GM23338 (cell line): ENCODE data around the gene SLC50A1. TPM values are rescaled to one million over a fixed set of nuclear protein-coding genes. Genes with fewer than 3 reads are reported as not detected.
A peak's percentile ranks its signal among the peaks of the same experiment; 100 is the strongest.

Experiments
- ATAC-seq: fragments of 200-7000 bp; cut with Tn5 transposase; 3 replicates; pipeline ENCODE4 v1.9.1; 2020
- DNase-seq: peaks from one replicate; pipeline ENCODE4 v3.0.0-alpha.2; 2015; ENCODE audit warnings: low spot score
- H2AFZ ChIP-seq: fragments of 200-600 bp; sonication (generic); 2 replicates; pipeline ENCODE4 v1.8.0; 2016; ENCODE audit warnings: antibody characterized with exemption, mild to moderate bottlenecking, moderate library complexity
- H3F3A ChIP-seq: fragments of 200-600 bp; sonication (generic); replicated peaks from 2 replicates; pipeline ENCODE4 v1.8.0; 2017; ENCODE audit warnings: antibody characterized with exemption, mixed run types, low read depth
- H3K27ac ChIP-seq: fragments of 200-600 bp; sonication (generic); 2 replicates; pipeline ENCODE4 v1.6.1; 2016; ENCODE audit warnings: low read depth
- H3K27me3 ChIP-seq: fragments of 200-600 bp; sonication (generic); 2 replicates; pipeline ENCODE4 v1.8.0; 2016; ENCODE audit warnings: mild to moderate bottlenecking, mixed run types, moderate library complexity; ENCODE audit not compliant: insufficient read depth
- H3K36me3 ChIP-seq: fragments of 200-600 bp; sonication (generic); 2 replicates; pipeline ENCODE4 v1.8.0; 2016; ENCODE audit warnings: mild to moderate bottlenecking; ENCODE audit not compliant: insufficient read depth
- H3K4me1 ChIP-seq: fragments of 200-600 bp; sonication (generic); 2 replicates; pipeline ENCODE4 v1.8.0; 2016; ENCODE audit warnings: mild to moderate bottlenecking, moderate library complexity; ENCODE audit not compliant: insufficient read depth
- H3K4me2 ChIP-seq: fragments of 200-600 bp; sonication (generic); 2 replicates; pipeline ENCODE4 v1.7.1; 2017; ENCODE audit warnings: mixed run types
- H3K4me3 ChIP-seq: fragments of 200-600 bp; sonication (generic); 2 replicates; pipeline ENCODE4 v1.6.1; 2016; ENCODE audit warnings: mixed run types
- H3K79me2 ChIP-seq: fragments of 200-600 bp; sonication (generic); replicated peaks from 2 replicates; pipeline ENCODE4 v1.8.0; 2017; ENCODE audit warnings: mild to moderate bottlenecking; ENCODE audit not compliant: insufficient read depth
- H3K9me2 ChIP-seq: fragments of 200-600 bp; sonication (generic); 2 replicates; pipeline ENCODE4 v1.8.0; 2017; ENCODE audit not compliant: insufficient read depth
- H4K20me1 ChIP-seq: fragments of 200-600 bp; sonication (generic); replicated peaks from 2 replicates; pipeline ENCODE4 v1.8.0; 2017; ENCODE audit warnings: mild to moderate bottlenecking; ENCODE audit not compliant: insufficient read depth
- H3K27ac Mint-ChIP-seq: 2 replicates; pipeline ENCODE4 v1.8.0; 2020; ENCODE audit warnings: inconsistent platforms, mild to moderate bottlenecking, moderate library complexity, mixed read lengths
- H3K27me3 Mint-ChIP-seq: 3 replicates; pipeline ENCODE4 v1.8.0; 2022; ENCODE audit warnings: low read depth, mild to moderate bottlenecking, moderate library complexity, mixed read lengths, inconsistent platforms; ENCODE audit not compliant: insufficient read depth, poor library complexity
- H3K36me3 Mint-ChIP-seq: 3 replicates; pipeline ENCODE4 v1.8.0; 2021; ENCODE audit warnings: low read depth, mild to moderate bottlenecking, inconsistent platforms, moderate library complexity, mixed read lengths
- H3K4me1 Mint-ChIP-seq: 3 replicates; pipeline ENCODE4 v1.8.0; 2020; ENCODE audit warnings: mild to moderate bottlenecking, inconsistent platforms, mixed read lengths
- H3K4me3 Mint-ChIP-seq: 3 replicates; pipeline ENCODE4 v1.8.0; 2021; ENCODE audit warnings: moderate library complexity, mild to moderate bottlenecking, inconsistent platforms, mixed read lengths
- H3K9me3 Mint-ChIP-seq: 3 replicates; pipeline ENCODE4 v1.8.0; 2020; ENCODE audit warnings: moderate library complexity, mild to moderate bottlenecking, inconsistent platforms, mixed read lengths
- CREB1 ChIP-seq: fragments of 250-450 bp; sonication (Bioruptor Pico); IDR thresholded peaks from 2 replicates; pipeline ENCODE4 v1.5.0; 2020; ENCODE audit warnings: low read depth, mild to moderate bottlenecking, moderate library complexity
- CTCF ChIP-seq, 2 experiments: fragments of 200-600 bp in 1 of 2; sonication (generic) in 1 of 2; conservative IDR thresholded peaks; 2 replicates each; pipeline versions ENCODE4 v1.5.1 to v1.6.1; 2016 to 2017; ENCODE audit warnings: antibody characterized with exemption in 2 of 2, low read depth in 2 of 2, mild to moderate bottlenecking in 2 of 2, moderate library complexity in 1 of 2
- ETS1 ChIP-seq: IDR thresholded peaks from 2 replicates; pipeline ENCODE4 v1.6.1; 2016; ENCODE audit warnings: antibody characterized with exemption
- EZH2 ChIP-seq: fragments of 200-600 bp; sonication (generic); IDR thresholded peaks from one replicate; pipeline ENCODE4 v1.8.0; 2017; ENCODE audit warnings: antibody characterized with exemption, mild to moderate bottlenecking, low read depth; ENCODE audit not compliant: unreplicated experiment
- EZH2phosphoT487 ChIP-seq: fragments of 200-600 bp; sonication (generic); IDR thresholded peaks from one replicate; pipeline ENCODE4 v1.8.1; 2018; ENCODE audit warnings: antibody characterized with exemption; ENCODE audit not compliant: unreplicated experiment
- JUNB ChIP-seq: IDR thresholded peaks from one replicate; pipeline ENCODE4 v1.6.1; 2016; ENCODE audit warnings: antibody characterized with exemption; ENCODE audit not compliant: unreplicated experiment
- NANOG ChIP-seq: IDR thresholded peaks from 2 replicates; pipeline ENCODE4 v1.6.1; 2016; ENCODE audit warnings: antibody characterized with exemption, borderline replicate concordance
- POLR2AphosphoS5 ChIP-seq: IDR thresholded peaks from 2 replicates; pipeline ENCODE4 v1.6.1; 2016; ENCODE audit warnings: antibody characterized with exemption, low read depth
- REST ChIP-seq: IDR thresholded peaks from one replicate; pipeline ENCODE4 v1.6.1; 2018; ENCODE audit warnings: antibody characterized with exemption; ENCODE audit not compliant: unreplicated experiment
- STAT1 ChIP-seq: IDR thresholded peaks from one replicate; pipeline ENCODE4 v1.6.1; 2016; ENCODE audit warnings: antibody characterized with exemption; ENCODE audit not compliant: unreplicated experiment
- ZNF114 ChIP-seq: fragments of 250-450 bp; sonication (Bioruptor Pico); IDR thresholded peaks from 2 replicates; pipeline ENCODE4 v1.5.0; 2020; ENCODE audit warnings: mild to moderate bottlenecking, moderate library complexity
- ZNF331 ChIP-seq: fragments of 250-450 bp; sonication (Bioruptor Pico); IDR thresholded peaks from 2 replicates; pipeline ENCODE4 v1.5.0; 2020; ENCODE audit warnings: low read depth, mild to moderate bottlenecking, moderate library complexity
- ZNF462 ChIP-seq: fragments of 250-450 bp; sonication (Bioruptor Pico); IDR thresholded peaks from 2 replicates; pipeline ENCODE4 v1.5.0; 2020; ENCODE audit warnings: mild to moderate bottlenecking, moderate library complexity
- polyA plus RNA-seq: library from polyadenylated mRNA; unstranded; fragments of >200 nt; fragmentation: Nextera tagmentation; extraction: Ambion mirVana; gene quantifications from 2 replicates; pipeline ENCODE4 v1.2.1, GENCODE V29; 2016
- total RNA-seq: library from RNA; depleted of rRNA; stranded (reverse); fragments of >200 nt; shearing (Covaris generic); gene quantifications from 2 replicates; pipeline ENCODE4 v1.2.3, GENCODE V29; 2014

SLC50A1 gene
- total and polyA plus RNA-seq, 2 experiments from 2014 or later, result 30.0 to 63.9 TPM

- no peak overlapping the region for H3K27ac ChIP-seq
- no peaks in the 10 kb centered on the region for H3K79me2 ChIP-seq
- peaks cover 61% of the 10 kb centered on the region for H3K4me1 Mint-ChIP-seq
- peaks cover 11% of the 10 kb centered on the region for H3K36me3 Mint-ChIP-seq
- H3K4me1 ChIP-seq, result peaks cover 51% of the 10 kb centered on the region
- no peaks in the 10 kb centered on the region for H3K9me2 ChIP-seq
- peak overlapping the region; percentile 80 for H3K4me3 Mint-ChIP-seq
- no peaks in the 10 kb centered on the region for H4K20me1 ChIP-seq
- H3K4me3 ChIP-seq, result peak overlapping the region; percentile 72
- no peaks in the 10 kb centered on the region for H3K36me3 ChIP-seq
- no peak overlapping the region for H3K27ac Mint-ChIP-seq
- H3K27me3 ChIP-seq, result peaks cover 75% of the 10 kb centered on the region
- no peak for ATAC-seq
- H3K4me2 ChIP-seq, result peak overlapping the region; percentile 95
- H3K27me3 Mint-ChIP-seq, result peaks cover 69% of the 10 kb centered on the region
- DNase-seq, result peak; percentile 65
- H3K9me3 Mint-ChIP-seq, result no peaks in the 10 kb centered on the region
- H2AFZ ChIP-seq, result peak overlapping the region; percentile 43; the same call in 1 of the 2 replicates
- TF ChIP-seq CTCF (conservative IDR thresholded peaks at IDR 0.05; ENCODE audit: low read depth in 2 of 2) (no peak), EZH2phosphoT487 (no peak), ZNF462 (no peak), JUNB (no peak), ZNF331 (CRISPR knock-in tag) (no peak), ETS1 (no peak), POLR2AphosphoS5 (no peak), CREB1 (no peak), STAT1 (no peak), ZNF114 (no peak), REST (no peak), EZH2 (no peak), NANOG (no peak)
- H3F3A ChIP-seq, result peaks cover 13% of the 10 kb centered on the region
Measured at GRCh38 chr1:155128755-155129473, 6.7 kb upstream of the SLC50A1 start.
